22Rv1 (cell line): ENCODE results near the gene PDE9A.

ENCODE experiments used
- ZFX ChIP-seq: fragments of 450-650 bp; IDR thresholded peaks from 2 replicates; pipeline ENCODE4 v1.6.1; 2017; ENCODE audit warnings: antibody characterized with exemption, borderline replicate concordance
- TF ChIP-seq, protein P1 (sequence below): fragments of 450-650 bp; IDR thresholded peaks from 2 replicates; pipeline ENCODE4 v1.5.1; 2017; ENCODE audit warnings: mild to moderate bottlenecking

DNA sequence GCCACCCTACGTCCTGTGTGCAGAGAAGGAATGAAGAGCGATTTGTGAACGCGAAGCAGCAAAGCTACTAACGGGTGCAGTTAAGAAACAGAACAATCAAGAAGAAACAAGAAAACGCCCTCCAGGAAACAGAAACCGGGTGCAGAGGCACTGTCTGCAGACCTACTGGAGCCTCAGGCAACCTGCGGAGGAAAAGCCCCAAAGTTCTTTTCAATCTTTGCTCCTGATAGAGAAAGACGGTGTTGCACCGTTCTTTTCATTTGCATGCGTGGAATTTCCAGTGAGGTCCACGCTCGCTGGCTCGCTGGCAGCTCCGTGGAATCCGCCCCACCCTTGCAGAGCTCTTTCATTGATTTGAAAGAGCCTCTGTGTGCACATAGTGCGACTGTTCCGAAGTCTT is 37.0 kb upstream of the PDE9A start:
- TF ChIP-seq, protein P1, sequence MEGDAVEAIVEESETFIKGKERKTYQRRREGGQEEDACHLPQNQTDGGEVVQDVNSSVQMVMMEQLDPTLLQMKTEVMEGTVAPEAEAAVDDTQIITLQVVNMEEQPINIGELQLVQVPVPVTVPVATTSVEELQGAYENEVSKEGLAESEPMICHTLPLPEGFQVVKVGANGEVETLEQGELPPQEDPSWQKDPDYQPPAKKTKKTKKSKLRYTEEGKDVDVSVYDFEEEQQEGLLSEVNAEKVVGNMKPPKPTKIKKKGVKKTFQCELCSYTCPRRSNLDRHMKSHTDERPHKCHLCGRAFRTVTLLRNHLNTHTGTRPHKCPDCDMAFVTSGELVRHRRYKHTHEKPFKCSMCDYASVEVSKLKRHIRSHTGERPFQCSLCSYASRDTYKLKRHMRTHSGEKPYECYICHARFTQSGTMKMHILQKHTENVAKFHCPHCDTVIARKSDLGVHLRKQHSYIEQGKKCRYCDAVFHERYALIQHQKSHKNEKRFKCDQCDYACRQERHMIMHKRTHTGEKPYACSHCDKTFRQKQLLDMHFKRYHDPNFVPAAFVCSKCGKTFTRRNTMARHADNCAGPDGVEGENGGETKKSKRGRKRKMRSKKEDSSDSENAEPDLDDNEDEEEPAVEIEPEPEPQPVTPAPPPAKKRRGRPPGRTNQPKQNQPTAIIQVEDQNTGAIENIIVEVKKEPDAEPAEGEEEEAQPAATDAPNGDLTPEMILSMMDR, result no peak
- no peak for TF ChIP-seq ZFX
